Glomerular endothelial cell (primary cell): ENCODE measurements around the gene LECT2. TPM values are rescaled to one million over a fixed set of nuclear protein-coding genes. Genes with fewer than 3 reads are reported as not detected.
A peak's percentile ranks its signal among the peaks of the same experiment; 100 is the strongest.

Source experiments
- DNase-seq: peaks from one replicate; pipeline ENCODE4 v3.0.0-alpha.2; 2011; ENCODE audit warnings: low read depth, low spot score; ENCODE audit errors: extremely low read depth
- total RNA-seq: library from RNA; depleted of rRNA; stranded (reverse); fragments of >200 nt; gene quantifications from 2 replicates; pipeline ENCODE4 v1.2.3, GENCODE V29; 2015

LECT2 gene
- total RNA-seq, 1 donor from 2014 or later = not detected

- no peak for DNase-seq
Observed at GRCh38 chr5:135979510-135979909, 24.7 kb upstream of the LECT2 start.

- DNase-seq = no peak
Observed at GRCh38 chr5:135978993-135979392, 24.2 kb upstream of the LECT2 start.

- DNase-seq = no peak
Observed at GRCh38 chr5:135978212-135978631, 23.4 kb upstream of the LECT2 start.

- no peak for DNase-seq
Observed at GRCh38 chr5:135977375-135977928, 22.7 kb upstream of the LECT2 start.

- no peak for DNase-seq
Observed at GRCh38 chr5:135976216-135976615, 21.4 kb upstream of the LECT2 start.

GRCh38 chr5:135975122-135975521 lies 20.3 kb upstream of the LECT2 start:
- no peak for DNase-seq

GRCh38 chr5:135974021-135974600 lies 19.3 kb upstream of the LECT2 start:
- no peak for DNase-seq

GRCh38 chr5:135973323-135974020 lies 18.7 kb upstream of the LECT2 start:
- no peak for DNase-seq

- DNase-seq = no peak
Observed at GRCh38 chr5:135971701-135972100, 16.9 kb upstream of the LECT2 start.

GRCh38 chr5:135966790-135967189 lies 12.0 kb upstream of the LECT2 start:
- DNase-seq = no peak

- no peak for DNase-seq
Observed at GRCh38 chr5:135966165-135966564, 11.4 kb upstream of the LECT2 start.

- DNase-seq = no peak
Observed at GRCh38 chr5:135965504-135965903, 10.7 kb upstream of the LECT2 start.

GRCh38 chr5:135964670-135965320 lies 10.0 kb upstream of the LECT2 start:
- no peak for DNase-seq

GRCh38 chr5:135955525-135955924 lies 742 bp upstream of the LECT2 start:
- DNase-seq = no peak

- DNase-seq = no peak
Observed at GRCh38 chr5:135953850-135954249, 933 bp downstream of the LECT2 start.

GRCh38 chr5:135952683-135953082 lies 2.1 kb downstream of the LECT2 start:
- DNase-seq = no peak

GRCh38 chr5:135951807-135952206 lies 3.0 kb downstream of the LECT2 start:
- no peak for DNase-seq

GRCh38 chr5:135951257-135951656 lies 3.5 kb downstream of the LECT2 start:
- no peak for DNase-seq

- no peak for DNase-seq
Observed at GRCh38 chr5:135950611-135951010, 4.2 kb downstream of the LECT2 start.

- peak; percentile 71 for DNase-seq
Observed at GRCh38 chr5:135944967-135945560, 9.7 kb downstream of the LECT2 start.

GRCh38 chr5:135944564-135944963 lies 10.2 kb downstream of the LECT2 start:
- DNase-seq = no peak
